SU-DHL-6 (cell line): ENCODE measurements around the gene AKIRIN2.

ENCODE experiments used
- H2AFZ ChIP-seq: fragments of 200-600 bp; sonication (generic); 2 replicates; pipeline ENCODE4 v1.6.1; 2014; ENCODE audit warnings: low read depth, mild to moderate bottlenecking, moderate library complexity, mixed read lengths, antibody characterized with exemption, low read length; ENCODE audit not compliant: severe bottlenecking
- H3F3A ChIP-seq: fragments of 200-600 bp; shearing (Covaris generic); 2 replicates; pipeline ENCODE4 v1.6.0; 2016; ENCODE audit warnings: antibody characterized with exemption, mild to moderate bottlenecking; ENCODE audit not compliant: insufficient read depth
- H3K27ac ChIP-seq: fragments of 200-600 bp; sonication (generic); 2 replicates; pipeline ENCODE4 v1.5.1; 2016; ENCODE audit warnings: low read depth, mild to moderate bottlenecking, low read length, moderate library complexity, mixed read lengths
- H3K27me3 ChIP-seq: fragments of 200-600 bp; sonication (generic), shearing (Covaris generic); 2 replicates; pipeline ENCODE4 v1.6.0; 2014; ENCODE audit warnings: mild to moderate bottlenecking, low read length
- H3K36me3 ChIP-seq: fragments of 200-600 bp; sonication (generic); 2 replicates; pipeline ENCODE4 v1.6.1; 2014; ENCODE audit warnings: mild to moderate bottlenecking, low read length, mixed read lengths
- H3K4me2 ChIP-seq: fragments of 300-600, 200-600 bp; shearing (Covaris generic), sonication (generic); 2 replicates; pipeline ENCODE4 v1.6.0; 2014; ENCODE audit warnings: low read length, low read depth, mild to moderate bottlenecking; ENCODE audit not compliant: poor library complexity, severe bottlenecking
- H3K4me3 ChIP-seq: fragments of 200-600 bp; sonication (generic); 2 replicates; pipeline ENCODE4 v1.5.1; 2014; ENCODE audit warnings: antibody characterized with exemption, low read length, mild to moderate bottlenecking, mixed read lengths; ENCODE audit not compliant: insufficient read depth, poor library complexity, severe bottlenecking
- H3K79me2 ChIP-seq: fragments of 200-600 bp; sonication (generic); 2 replicates; pipeline ENCODE4 v1.6.1; 2014; ENCODE audit warnings: mild to moderate bottlenecking, low read length, moderate library complexity; ENCODE audit not compliant: insufficient read depth
- H3K9ac ChIP-seq: fragments of 200-600 bp; sonication (generic); 2 replicates; pipeline ENCODE4 v1.7.0; 2014; ENCODE audit warnings: mild to moderate bottlenecking, low read length
- H3K9me2 ChIP-seq: fragments of 200-600 bp; sonication (generic); replicated peaks from 2 replicates; pipeline ENCODE4 v1.6.1; 2014; ENCODE audit warnings: low read length; ENCODE audit not compliant: insufficient read depth
- H3K9me3 ChIP-seq: fragments of 200-600 bp; sonication (generic); 2 replicates; pipeline ENCODE4 v1.6.1; 2014; ENCODE audit warnings: low read length, mixed read lengths; ENCODE audit not compliant: insufficient read depth
- H4K20me1 ChIP-seq: fragments of 200-600 bp; sonication (generic); 2 replicates; pipeline ENCODE4 v1.6.1; 2014; ENCODE audit warnings: low read depth, mild to moderate bottlenecking, antibody characterized with exemption, low read length, moderate library complexity, mixed read lengths
- CTCF ChIP-seq: fragments of 200-600 bp; sonication (generic); IDR thresholded peaks from one replicate; pipeline ENCODE4 v1.5.1; 2017; ENCODE audit warnings: antibody characterized with exemption, mild to moderate bottlenecking, low read length, moderate library complexity; ENCODE audit not compliant: insufficient read depth, poor library complexity, severe bottlenecking
- EZH2phosphoT487 ChIP-seq: fragments of 200-600 bp; sonication (generic), shearing (Covaris generic); conservative IDR thresholded peaks from 2 replicates; pipeline ENCODE4 v1.6.1; 2018; ENCODE audit warnings: mild to moderate bottlenecking, antibody characterized with exemption, low read length, moderate library complexity, mixed read lengths

Gene AKIRIN2

GRCh38 chr6:87731818-87732661 lies 30.0 kb upstream of the AKIRIN2 start:
- TF ChIP-seq EZH2phosphoT487 (no peak), CTCF (no peak)
- no peaks in the 10 kb centered on the region for H3K9me3 ChIP-seq
- no peaks in the 10 kb centered on the region for H4K20me1 ChIP-seq
- H3K36me3 ChIP-seq, result no peaks in the 10 kb centered on the region
- H3K9ac ChIP-seq, result no peak overlapping the region
- peaks cover 13% of the 10 kb centered on the region; the same call in 1 of the 2 replicates for H3F3A ChIP-seq
- H3K4me2 ChIP-seq, result no peak overlapping the region
- no peaks in the 10 kb centered on the region for H3K9me2 ChIP-seq
- H3K79me2 ChIP-seq, result no peaks in the 10 kb centered on the region
- no peak overlapping the region for H3K4me3 ChIP-seq
- H2AFZ ChIP-seq, result no peak overlapping the region
- H3K27me3 ChIP-seq, result no peaks in the 10 kb centered on the region
- H3K27ac ChIP-seq, result no peak overlapping the region

GRCh38 chr6:87731080-87731479 lies 29.0 kb upstream of the AKIRIN2 start:
- Histone ChIP-seq H3K9me2 (no peaks in the 10 kb centered on the region), H3K27ac (no peak overlapping the region), H3K36me3 (no peaks in the 10 kb centered on the region), H2AFZ (no peak overlapping the region), H3K9ac (no peak overlapping the region), H4K20me1 (no peaks in the 10 kb centered on the region), H3K9me3 (no peaks in the 10 kb centered on the region), H3K4me2 (no peak overlapping the region), H3K79me2 (no peaks in the 10 kb centered on the region), H3F3A (peaks cover 13% of the 10 kb centered on the region; the same call in 1 of the 2 replicates), H3K4me3 (no peak overlapping the region), H3K27me3 (no peaks in the 10 kb centered on the region)
- no peak for TF ChIP-seq CTCF

DNA sequence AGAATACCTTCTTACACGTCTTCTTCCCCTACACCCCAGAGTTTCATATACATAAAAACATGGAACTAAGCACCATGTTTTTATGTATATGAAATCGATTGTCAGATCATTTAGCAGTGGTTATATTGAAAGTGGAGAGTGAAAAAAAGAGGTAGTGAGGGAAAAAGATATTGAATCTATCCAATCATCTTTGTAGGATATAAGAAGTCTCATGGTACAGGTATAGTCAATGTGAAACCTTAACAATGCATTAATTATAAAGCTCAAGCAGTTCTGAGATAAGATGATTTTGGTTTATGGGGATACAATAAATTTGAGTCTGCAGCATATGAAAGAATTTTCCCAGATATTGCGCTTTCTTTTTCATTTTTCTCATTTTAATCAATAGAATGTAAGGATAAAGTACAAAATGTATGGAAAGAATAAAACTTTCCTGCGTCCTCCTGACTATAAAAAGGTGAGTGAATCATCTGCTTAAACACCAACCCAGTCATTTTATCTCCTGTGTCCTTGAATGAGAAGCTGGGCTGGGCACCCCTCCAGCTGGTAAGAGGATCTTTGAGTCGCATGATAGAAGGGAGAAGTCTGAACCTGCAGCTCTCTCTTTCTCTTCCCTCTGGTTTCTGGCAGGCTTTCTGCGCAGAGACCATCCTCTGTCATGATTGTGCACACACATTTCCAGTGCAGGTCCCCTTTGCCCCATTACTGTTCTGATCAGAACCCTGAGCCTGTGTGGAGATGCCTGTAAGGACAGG lies 28.1 kb upstream of the AKIRIN2 start:
- Histone ChIP-seq H3K27ac (no peak overlapping the region), H3K79me2 (no peaks in the 10 kb centered on the region), H3K9me3 (no peaks in the 10 kb centered on the region), H3K36me3 (no peaks in the 10 kb centered on the region), H4K20me1 (no peaks in the 10 kb centered on the region), H3K9ac (no peak overlapping the region), H3K4me2 (no peak overlapping the region), H2AFZ (no peak overlapping the region), H3K9me2 (no peaks in the 10 kb centered on the region), H3K27me3 (no peaks in the 10 kb centered on the region), H3K4me3 (no peak overlapping the region), H3F3A (peaks cover 23% of the 10 kb centered on the region)
- TF ChIP-seq EZH2phosphoT487, result no peak
- no peak for TF ChIP-seq CTCF
